Upper lobe of left lung (tissue), 4 donors: Measurements from ENCODE around the gene PSMB5.

Experiments
- EP300 ChIP-seq, 4 donors: sonication (generic); formaldehyde crosslinking; IDR thresholded peaks; one replicate each; pipeline ENCODE4 v1.5.1; 2017; ENCODE audit warnings: antibody characterized with exemption in 4 of 4, control low read depth in 2 of 4
- POLR2A ChIP-seq, 4 donors: fragments of 450-650 bp; IDR thresholded peaks; one replicate each; pipeline ENCODE4 v1.5.1; 2016 to 2017; ENCODE audit warnings: antibody characterized with exemption in 4 of 4, mild to moderate bottlenecking in 2 of 4
- TF ChIP-seq, protein P1 (sequence below), 6 experiments: fragments of 450-650 bp in 4 of 6; fragments of 200-600 bp in 2 of 6; sonication (generic) in 2 of 6; IDR thresholded peaks; one replicate each; pipeline ENCODE4 v1.5.1; 2016 to 2019; ENCODE audit warnings: antibody characterized with exemption in 6 of 6

DNA sequence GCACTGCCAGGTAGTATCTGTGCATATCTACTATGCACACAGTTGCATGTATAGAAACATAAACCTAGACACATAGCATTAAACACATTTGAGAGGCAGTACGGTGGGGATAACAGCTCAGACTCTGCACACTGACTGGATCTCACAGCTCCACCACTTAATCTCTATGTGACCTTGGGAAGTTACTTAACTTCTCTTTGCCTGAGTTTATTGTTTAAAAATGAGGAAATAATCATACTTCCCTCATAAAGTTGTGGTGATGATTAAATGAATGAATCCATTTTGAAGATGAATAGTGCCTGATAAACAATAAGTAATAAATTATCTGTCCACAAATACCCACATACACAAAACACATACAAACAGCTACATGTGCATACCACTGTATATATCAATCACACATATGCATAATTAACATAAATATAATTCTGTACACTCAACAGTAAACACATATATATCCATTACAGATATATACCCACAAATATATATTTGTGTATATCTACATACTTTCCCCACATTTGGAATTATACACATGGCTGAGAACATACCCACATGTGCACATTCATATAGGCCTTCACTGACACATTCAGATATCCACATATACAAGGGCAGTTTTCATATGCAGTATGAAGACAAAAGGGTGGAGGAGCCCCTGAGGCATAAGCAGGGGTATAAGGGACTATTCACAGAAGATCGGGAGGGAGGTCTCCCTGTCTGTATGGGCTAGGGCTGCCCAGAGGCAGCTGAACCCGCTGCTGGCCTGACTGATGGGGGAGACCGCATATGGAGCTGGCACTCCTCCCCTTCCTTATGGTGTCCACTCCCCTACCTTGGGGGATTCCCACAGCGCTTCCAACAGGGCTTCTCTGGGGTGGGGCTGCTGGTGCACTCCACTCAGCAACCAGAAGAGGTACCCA lies 16.7 kb upstream of the PSMB5 start:
- TF ChIP-seq POLR2A (IDR thresholded peaks at IDR 0.05) (no peak), EP300 (IDR thresholded peaks at IDR 0.05) (no peak)
- TF ChIP-seq, protein P1, sequence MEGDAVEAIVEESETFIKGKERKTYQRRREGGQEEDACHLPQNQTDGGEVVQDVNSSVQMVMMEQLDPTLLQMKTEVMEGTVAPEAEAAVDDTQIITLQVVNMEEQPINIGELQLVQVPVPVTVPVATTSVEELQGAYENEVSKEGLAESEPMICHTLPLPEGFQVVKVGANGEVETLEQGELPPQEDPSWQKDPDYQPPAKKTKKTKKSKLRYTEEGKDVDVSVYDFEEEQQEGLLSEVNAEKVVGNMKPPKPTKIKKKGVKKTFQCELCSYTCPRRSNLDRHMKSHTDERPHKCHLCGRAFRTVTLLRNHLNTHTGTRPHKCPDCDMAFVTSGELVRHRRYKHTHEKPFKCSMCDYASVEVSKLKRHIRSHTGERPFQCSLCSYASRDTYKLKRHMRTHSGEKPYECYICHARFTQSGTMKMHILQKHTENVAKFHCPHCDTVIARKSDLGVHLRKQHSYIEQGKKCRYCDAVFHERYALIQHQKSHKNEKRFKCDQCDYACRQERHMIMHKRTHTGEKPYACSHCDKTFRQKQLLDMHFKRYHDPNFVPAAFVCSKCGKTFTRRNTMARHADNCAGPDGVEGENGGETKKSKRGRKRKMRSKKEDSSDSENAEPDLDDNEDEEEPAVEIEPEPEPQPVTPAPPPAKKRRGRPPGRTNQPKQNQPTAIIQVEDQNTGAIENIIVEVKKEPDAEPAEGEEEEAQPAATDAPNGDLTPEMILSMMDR (IDR thresholded peaks at IDR 0.05), result no peak
